Tibial nerve (tissue), 4 donors: ENCODE data around the gene MAVS.

Experiments used
- CTCF ChIP-seq, 5 experiments: fragments of 200-600 bp in 3 of 5; fragments of 450-650 bp in 2 of 5; sonication (generic) in 3 of 5; IDR thresholded peaks; one replicate each; pipeline ENCODE4 v1.5.1; 2016 to 2019; ENCODE audit warnings: antibody characterized with exemption in 5 of 5, mild to moderate bottlenecking in 3 of 5, moderate library complexity in 2 of 5
- EP300 ChIP-seq, 2 donors: sonication (generic); formaldehyde crosslinking; IDR thresholded peaks; one replicate each; pipeline ENCODE4 v1.6.1; 2017; ENCODE audit warnings: antibody characterized with exemption in 2 of 2, mild to moderate bottlenecking in 1 of 2

DNA sequence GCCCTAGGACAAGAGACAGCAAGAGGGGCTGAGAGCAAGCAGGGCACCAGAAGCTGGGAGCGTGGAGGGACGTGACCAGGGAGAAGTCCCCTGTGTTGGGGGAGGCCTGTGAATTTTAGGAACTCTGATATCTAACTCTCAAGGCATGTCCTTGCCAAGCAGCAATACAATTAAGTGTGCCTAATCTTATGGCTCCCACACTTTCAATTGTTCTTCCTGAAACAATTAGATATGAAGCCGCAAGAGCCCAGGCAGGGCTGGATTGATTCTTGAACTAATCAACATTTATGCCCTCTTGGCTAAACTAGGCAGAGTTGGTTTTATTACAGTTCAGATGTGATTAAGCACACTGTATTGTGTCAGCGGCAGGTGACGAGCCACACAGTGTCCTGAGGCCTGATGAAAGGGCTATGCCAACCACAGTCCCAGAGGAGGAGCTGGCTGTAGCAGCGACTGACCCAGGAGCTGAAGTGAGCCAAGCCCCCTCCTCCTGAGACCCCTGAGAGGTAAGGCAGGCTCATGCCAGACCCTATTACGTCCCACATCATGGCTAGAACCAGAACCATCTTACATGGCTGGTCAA, 4.2 kb upstream of the MAVS start:
- TF ChIP-seq CTCF (IDR thresholded peaks at IDR 0.05) (no peak), EP300 (IDR thresholded peaks at IDR 0.05) (no peak)
